Keratinocyte (primary cell): Measurements from ENCODE around the gene GNAT2. TPM values are rescaled to one million over a fixed set of nuclear protein-coding genes. Genes with fewer than 3 reads are reported as not detected.

Experiments
- DNase-seq: peaks from one replicate; pipeline ENCODE4 v3.0.0-alpha.2; 2011; ENCODE audit warnings: low read depth, missing footprints, low spot score
- FAIRE-seq: peaks from 2 replicates; lab custom pipeline; 2011; peaks lifted over from hg19 to GRCh38; lab: Jason Lieb, UNC
- H2AFZ ChIP-seq: 2 replicates; pipeline ENCODE4 v1.6.0; 2012; ENCODE audit warnings: low read length, control low read depth, inconsistent platforms; ENCODE audit not compliant: control insufficient read depth
- H3K27ac ChIP-seq: 2 replicates; pipeline ENCODE4 v1.5.1; 2011; ENCODE audit warnings: low read length; ENCODE audit not compliant: control insufficient read depth, insufficient read depth
- H3K27me3 ChIP-seq: 3 replicates; pipeline ENCODE4 v1.6.0; 2011; ENCODE audit warnings: low read length; ENCODE audit not compliant: control insufficient read depth, insufficient read depth; ENCODE audit errors: extremely low read depth
- H3K36me3 ChIP-seq, 2 experiments: 2 replicates in 1 of 2; 3 replicates in 1 of 2; pipeline ENCODE4 v1.5.1; 2011; ENCODE audit warnings: low read length in 2 of 2, mild to moderate bottlenecking in 1 of 2; ENCODE audit not compliant: control insufficient read depth in 2 of 2, insufficient read depth in 2 of 2; ENCODE audit errors: extremely low read depth in 1 of 2
- H3K4me1 ChIP-seq: 3 replicates; pipeline ENCODE4 v1.5.1; 2011; ENCODE audit warnings: low read length; ENCODE audit not compliant: control insufficient read depth, insufficient read depth; ENCODE audit errors: extremely low read depth
- H3K4me2 ChIP-seq: 3 replicates; pipeline ENCODE4 v1.6.0; 2011; ENCODE audit warnings: low read depth, low read length; ENCODE audit not compliant: control insufficient read depth, insufficient read depth; ENCODE audit errors: extremely low read depth
- H3K4me3 ChIP-seq, 3 experiments: fragments of 200-600 bp in 1 of 3; sonication (generic) in 1 of 3; 2 replicates in 2 of 3; 3 replicates in 1 of 3; pipeline ENCODE4 v1.5.1; 2011 to 2016; ENCODE audit warnings: low read length in 3 of 3, mild to moderate bottlenecking in 3 of 3, control low read depth in 2 of 3, inconsistent platforms in 1 of 3, low read depth in 1 of 3, mixed read lengths in 1 of 3, mixed run types in 1 of 3, moderate library complexity in 1 of 3; ENCODE audit not compliant: control insufficient read depth in 2 of 3, insufficient read depth in 2 of 3; ENCODE audit errors: extremely low read depth in 1 of 3
- H3K79me2 ChIP-seq: 2 replicates; pipeline ENCODE4 v1.6.0; 2012; ENCODE audit warnings: low read length; ENCODE audit not compliant: control insufficient read depth, insufficient read depth
- H3K9ac ChIP-seq: 3 replicates; pipeline ENCODE4 v1.6.0; 2011; ENCODE audit warnings: low read length; ENCODE audit not compliant: control insufficient read depth, insufficient read depth; ENCODE audit errors: extremely low read depth
- H3K9me1 ChIP-seq: 3 replicates; pipeline ENCODE4 v1.6.0; 2011; ENCODE audit warnings: low read length; ENCODE audit not compliant: control insufficient read depth, insufficient read depth; ENCODE audit errors: extremely low read depth
- H3K9me3 ChIP-seq: 2 replicates; pipeline ENCODE4 v1.5.1; 2012; ENCODE audit warnings: low read depth, low read length; ENCODE audit not compliant: control insufficient read depth
- H4K20me1 ChIP-seq: 3 replicates; pipeline ENCODE4 v1.6.0; 2011; ENCODE audit warnings: low read length; ENCODE audit not compliant: control insufficient read depth, insufficient read depth; ENCODE audit errors: extremely low read depth
- EZH2 ChIP-seq: IDR thresholded peaks from one replicate; pipeline ENCODE4 v1.6.1; 2012; ENCODE audit warnings: inconsistent platforms, mild to moderate bottlenecking, low read length, moderate library complexity
- dilution Hi-C: fragments of 300-500 bp; cut with MboI; formaldehyde crosslinking; loops from one replicate; pipeline ENCODE4 v1.7.0; 2020; ENCODE audit warnings: low sequenced_read_pairs; ENCODE audit not compliant: extremely low pct_ligation_motif_present
- polyA plus RNA-seq, 5 experiments: library from polyadenylated mRNA; depleted of rRNA in 3 of 5; stranded (reverse) in 3 of 5; stranded (forward) in 1 of 5; unstranded in 1 of 5; fragments of >200 nt; gene quantifications; 1 replicate in 1 of 5; 2 replicates in 3 of 5; 3 replicates in 1 of 5; pipeline versions ENCODE4 v1.2.1 to v1.2.3, GENCODE V29; 2011 to 2012; ENCODE audit warnings: missing spikeins in 2 of 5, low read depth in 1 of 5, low replicate concordance in 1 of 5
- TF ChIP-seq, protein P1 (sequence below), 3 experiments: IDR thresholded peaks in 1 of 3; conservative IDR thresholded peaks in 1 of 3; optimal IDR thresholded peaks in 1 of 3; 2 replicates in 2 of 3; 3 replicates in 1 of 3; pipeline versions ENCODE3 to v1.5.1; 2011; ENCODE audit warnings: low read length in 3 of 3, mild to moderate bottlenecking in 3 of 3, moderate library complexity in 2 of 3, control low read depth in 1 of 3, inconsistent platforms in 1 of 3; ENCODE audit not compliant: insufficient read depth in 2 of 3; ENCODE audit errors: extremely low read depth in 1 of 3

The GNAT2 gene
- polyA plus RNA-seq, 1 donor (not counting 4 experiments of a cell fraction or from before 2014, with no cell fraction given): 0.17 TPM

DNA sequence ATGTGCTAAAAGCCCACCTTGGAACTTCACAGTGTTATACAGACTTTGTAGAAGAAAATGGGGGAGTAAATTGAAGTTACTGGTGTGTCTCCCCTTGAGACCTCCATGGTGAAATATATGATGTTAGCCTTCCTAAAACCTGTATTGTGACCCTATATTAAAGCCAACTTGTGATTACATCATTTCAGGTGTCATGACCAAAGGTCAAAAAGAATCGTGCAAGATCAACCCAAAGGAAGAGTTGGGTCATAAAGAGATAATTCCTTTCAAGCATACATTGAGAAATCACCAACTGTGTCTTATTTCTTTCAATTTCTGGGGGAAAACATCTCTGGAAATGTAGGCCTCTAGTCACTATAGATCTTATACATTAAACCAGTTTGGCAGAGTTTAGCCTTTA lies 34.6 kb downstream of the GNAT2 start:
- no peaks in the 10 kb centered on the region for H3K9me1 ChIP-seq
- peaks cover 21 to 34% of the 10 kb centered on the region in 2 experiments for H3K36me3 ChIP-seq
- dilution Hi-C loops: no loop called here
- peaks cover 3% of the 10 kb centered on the region for H3K79me2 ChIP-seq
- no peak overlapping the region for H3K4me3 ChIP-seq
- H3K9me3 ChIP-seq: no peaks in the 10 kb centered on the region
- no peak overlapping the region for H2AFZ ChIP-seq
- FAIRE-seq: no peak
- no peak overlapping the region for H3K27ac ChIP-seq
- no peaks in the 10 kb centered on the region for H3K4me1 ChIP-seq
- no peak overlapping the region for H3K9ac ChIP-seq
- H3K4me2 ChIP-seq: no peak overlapping the region
- H3K27me3 ChIP-seq: no peaks in the 10 kb centered on the region
- no peaks in the 10 kb centered on the region for H4K20me1 ChIP-seq
- TF ChIP-seq, protein P1, sequence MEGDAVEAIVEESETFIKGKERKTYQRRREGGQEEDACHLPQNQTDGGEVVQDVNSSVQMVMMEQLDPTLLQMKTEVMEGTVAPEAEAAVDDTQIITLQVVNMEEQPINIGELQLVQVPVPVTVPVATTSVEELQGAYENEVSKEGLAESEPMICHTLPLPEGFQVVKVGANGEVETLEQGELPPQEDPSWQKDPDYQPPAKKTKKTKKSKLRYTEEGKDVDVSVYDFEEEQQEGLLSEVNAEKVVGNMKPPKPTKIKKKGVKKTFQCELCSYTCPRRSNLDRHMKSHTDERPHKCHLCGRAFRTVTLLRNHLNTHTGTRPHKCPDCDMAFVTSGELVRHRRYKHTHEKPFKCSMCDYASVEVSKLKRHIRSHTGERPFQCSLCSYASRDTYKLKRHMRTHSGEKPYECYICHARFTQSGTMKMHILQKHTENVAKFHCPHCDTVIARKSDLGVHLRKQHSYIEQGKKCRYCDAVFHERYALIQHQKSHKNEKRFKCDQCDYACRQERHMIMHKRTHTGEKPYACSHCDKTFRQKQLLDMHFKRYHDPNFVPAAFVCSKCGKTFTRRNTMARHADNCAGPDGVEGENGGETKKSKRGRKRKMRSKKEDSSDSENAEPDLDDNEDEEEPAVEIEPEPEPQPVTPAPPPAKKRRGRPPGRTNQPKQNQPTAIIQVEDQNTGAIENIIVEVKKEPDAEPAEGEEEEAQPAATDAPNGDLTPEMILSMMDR (optimal IDR thresholded peaks at IDR 0.05 in 1 of 3, IDR thresholded peaks at IDR 0.05 in 1 of 3, conservative IDR thresholded peaks at IDR 0.05 in 1 of 3; ENCODE audit: extremely low read depth in 1 of 3, insufficient read depth in 2 of 3, low read length in 3 of 3): no peak
- TF ChIP-seq EZH2: no peak
- DNase-seq: no peak

DNA sequence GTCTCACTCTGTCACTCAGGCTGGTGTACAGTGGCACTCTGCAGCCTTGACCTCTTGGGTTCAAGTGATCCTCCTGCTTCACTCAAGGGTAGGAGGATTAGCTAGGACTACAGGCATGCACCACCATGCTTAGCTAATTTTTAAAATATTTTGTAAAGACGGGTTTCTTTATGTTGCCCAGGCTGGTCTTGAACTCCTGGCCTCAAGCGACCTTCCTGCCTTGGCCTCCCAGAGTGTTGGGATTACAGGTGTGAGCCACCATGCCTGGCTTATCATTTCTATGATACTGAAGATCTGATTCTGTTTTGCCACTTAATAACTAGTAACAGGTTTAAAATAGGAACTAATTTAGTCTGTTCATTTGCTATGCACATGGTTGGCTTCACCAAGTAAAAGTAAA lies 37.4 kb downstream of the GNAT2 start:
- Histone ChIP-seq H3K4me1 (no peaks in the 10 kb centered on the region), H3K27ac (no peak overlapping the region), H3K4me3 (no peak overlapping the region), H3K79me2 (peaks cover 9% of the 10 kb centered on the region), H3K9me1 (no peaks in the 10 kb centered on the region), H2AFZ (no peak overlapping the region), H3K36me3 (peaks cover 17 to 22% of the 10 kb centered on the region in 2 experiments), H3K9me3 (no peaks in the 10 kb centered on the region), H3K4me2 (no peak overlapping the region), H4K20me1 (no peaks in the 10 kb centered on the region), H3K27me3 (no peaks in the 10 kb centered on the region), H3K9ac (no peak overlapping the region)
- no peak for DNase-seq
- dilution Hi-C loops: no loop called here
- FAIRE-seq: no peak
- TF ChIP-seq, protein P1 (optimal IDR thresholded peaks at IDR 0.05 in 1 of 3, IDR thresholded peaks at IDR 0.05 in 1 of 3, conservative IDR thresholded peaks at IDR 0.05 in 1 of 3; ENCODE audit: extremely low read depth in 1 of 3, insufficient read depth in 2 of 3, low read length in 3 of 3): no peak
- TF ChIP-seq EZH2: no peak
